SW480 (cell line): ENCODE data around the gene MS4A10.

Experiments
- DNase-seq: peaks from one replicate; pipeline ENCODE4 v3.0.0-alpha.2; 2016; ENCODE audit warnings: low spot score

MS4A10 gene

GRCh38 chr11:60766547-60766946 is 18.6 kb upstream of the MS4A10 start:
- DNase-seq, result no peak

- peak; percentile 18 for DNase-seq
These were observed 17.7 kb upstream of the MS4A10 start for GRCh38 chr11:60767388-60767811.

GRCh38 chr11:60768202-60768601 is 16.9 kb upstream of the MS4A10 start:
- no peak for DNase-seq

- DNase-seq, result no peak
These were observed 15.9 kb upstream of the MS4A10 start for GRCh38 chr11:60769273-60769672.

GRCh38 chr11:60769811-60770210 is 15.3 kb upstream of the MS4A10 start:
- no peak for DNase-seq

- no peak for DNase-seq
These were observed 14.0 kb upstream of the MS4A10 start for GRCh38 chr11:60771146-60771545.

- peak; percentile 14 for DNase-seq
These were observed 13.1 kb upstream of the MS4A10 start for GRCh38 chr11:60771879-60772525.

GRCh38 chr11:60772666-60773065 is 12.5 kb upstream of the MS4A10 start:
- no peak for DNase-seq

- DNase-seq, result no peak
These were observed 10.4 kb upstream of the MS4A10 start for GRCh38 chr11:60774726-60775125.

- DNase-seq, result peak; percentile 86
These were observed 9.6 kb upstream of the MS4A10 start for GRCh38 chr11:60775420-60775961.

- no peak for DNase-seq
These were observed 9.0 kb upstream of the MS4A10 start for GRCh38 chr11:60776167-60776566.

- peak; percentile 52 for DNase-seq
These were observed 8.0 kb upstream of the MS4A10 start for GRCh38 chr11:60777106-60777505.

- DNase-seq, result peak; percentile 79
These were observed 7.6 kb upstream of the MS4A10 start for GRCh38 chr11:60777572-60777971.

GRCh38 chr11:60780065-60780464 is 5.1 kb upstream of the MS4A10 start:
- DNase-seq, result no peak

- no peak for DNase-seq
These were observed 4.4 kb upstream of the MS4A10 start for GRCh38 chr11:60780774-60781173.

GRCh38 chr11:60781286-60781980 is 3.7 kb upstream of the MS4A10 start:
- DNase-seq, result no peak

- DNase-seq, result no peak
These were observed 3.2 kb upstream of the MS4A10 start for GRCh38 chr11:60781981-60782316.

- DNase-seq, result no peak
These were observed 2.6 kb upstream of the MS4A10 start for GRCh38 chr11:60782393-60783140.

GRCh38 chr11:60783141-60783484 is 2.0 kb upstream of the MS4A10 start:
- DNase-seq, result no peak

- DNase-seq, result no peak
These were observed 1.2 kb upstream of the MS4A10 start for GRCh38 chr11:60783911-60784310.

GRCh38 chr11:60785806-60786361 is 751 bp downstream of the MS4A10 start:
- no peak for DNase-seq

- no peak for DNase-seq
These were observed 1.9 kb downstream of the MS4A10 start for GRCh38 chr11:60786811-60787567.
